HCT116 (cell line): ENCODE data around the gene AUP1.

ENCODE experiments used
- EGR1 ChIP-seq: IDR thresholded peaks from 2 replicates; pipeline ENCODE4 v1.6.1; 2012; ENCODE audit warnings: low read depth
- EZH2 ChIP-seq: fragments of 200-600 bp; sonication (generic); IDR thresholded peaks from 2 replicates; pipeline ENCODE4 v1.6.1; 2017; ENCODE audit warnings: antibody characterized with exemption, mixed run types
- MAX ChIP-seq: IDR thresholded peaks from 2 replicates; pipeline ENCODE4 v1.6.1; 2012
- POLR2A ChIP-seq: IDR thresholded peaks from 2 replicates; pipeline ENCODE4 v1.7.0; 2011; ENCODE audit warnings: borderline replicate concordance; ENCODE audit not compliant: insufficient read depth, insufficient read length; ENCODE audit errors: extremely low read depth
- RAD21 ChIP-seq: IDR thresholded peaks from 2 replicates; pipeline ENCODE4 v1.6.1; 2012; ENCODE audit warnings: low read depth, mild to moderate bottlenecking
- TF ChIP-seq, protein P1 (sequence below), 3 experiments: fragments of 200-600 bp in 1 of 3; sonication (generic) in 1 of 3; IDR thresholded peaks in 2 of 3; conservative IDR thresholded peaks in 1 of 3; 2 replicates each; pipeline ENCODE4 v1.5.1; 2012 to 2017; ENCODE audit warnings: low read depth in 2 of 3, low read length in 2 of 3, antibody characterized with exemption in 1 of 3, borderline replicate concordance in 1 of 3, control low read depth in 1 of 3, mild to moderate bottlenecking in 1 of 3, mixed read lengths in 1 of 3, mixed run types in 1 of 3, moderate library complexity in 1 of 3; ENCODE audit not compliant: insufficient read depth in 1 of 3
- TF ChIP-seq, protein P2 (sequence below): IDR thresholded peaks from 2 replicates; pipeline ENCODE4 v1.6.1; 2012

DNA sequence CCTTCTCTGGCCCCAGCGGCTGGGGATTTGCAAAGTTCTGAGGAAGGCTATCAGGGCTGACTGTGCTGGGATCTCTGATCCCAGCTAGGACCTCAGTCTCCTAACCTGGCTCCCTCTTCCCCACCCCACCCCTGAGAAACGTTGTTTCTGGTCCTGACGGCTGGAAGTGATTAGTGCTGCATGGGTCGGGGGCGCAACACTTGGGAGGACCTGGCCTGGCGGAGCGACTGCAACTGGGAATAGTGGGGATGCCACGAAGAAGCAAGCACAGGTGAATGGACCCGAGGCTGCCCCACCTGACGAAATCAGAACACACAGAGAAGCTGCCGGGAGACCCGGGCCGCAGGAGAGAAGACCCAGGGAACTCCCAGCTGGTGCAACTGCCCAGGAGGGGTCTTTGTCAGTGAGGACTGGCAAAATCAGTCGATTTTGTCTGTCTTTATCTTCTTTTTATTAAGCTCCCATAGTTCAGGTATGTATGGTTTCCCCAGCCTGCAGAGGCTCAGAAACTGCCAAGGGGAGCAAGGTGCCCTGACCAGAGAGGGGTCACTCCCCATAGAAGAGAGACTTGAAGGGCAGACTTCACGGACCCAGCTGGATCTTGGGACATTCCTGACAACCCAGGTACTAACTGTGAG, 29.4 kb downstream of the AUP1 start:
- TF ChIP-seq POLR2A = no peak
- TF ChIP-seq, protein P1, sequence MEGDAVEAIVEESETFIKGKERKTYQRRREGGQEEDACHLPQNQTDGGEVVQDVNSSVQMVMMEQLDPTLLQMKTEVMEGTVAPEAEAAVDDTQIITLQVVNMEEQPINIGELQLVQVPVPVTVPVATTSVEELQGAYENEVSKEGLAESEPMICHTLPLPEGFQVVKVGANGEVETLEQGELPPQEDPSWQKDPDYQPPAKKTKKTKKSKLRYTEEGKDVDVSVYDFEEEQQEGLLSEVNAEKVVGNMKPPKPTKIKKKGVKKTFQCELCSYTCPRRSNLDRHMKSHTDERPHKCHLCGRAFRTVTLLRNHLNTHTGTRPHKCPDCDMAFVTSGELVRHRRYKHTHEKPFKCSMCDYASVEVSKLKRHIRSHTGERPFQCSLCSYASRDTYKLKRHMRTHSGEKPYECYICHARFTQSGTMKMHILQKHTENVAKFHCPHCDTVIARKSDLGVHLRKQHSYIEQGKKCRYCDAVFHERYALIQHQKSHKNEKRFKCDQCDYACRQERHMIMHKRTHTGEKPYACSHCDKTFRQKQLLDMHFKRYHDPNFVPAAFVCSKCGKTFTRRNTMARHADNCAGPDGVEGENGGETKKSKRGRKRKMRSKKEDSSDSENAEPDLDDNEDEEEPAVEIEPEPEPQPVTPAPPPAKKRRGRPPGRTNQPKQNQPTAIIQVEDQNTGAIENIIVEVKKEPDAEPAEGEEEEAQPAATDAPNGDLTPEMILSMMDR (IDR thresholded peaks at IDR 0.05 in 2 of 3, conservative IDR thresholded peaks at IDR 0.05 in 1 of 3; ENCODE audit: borderline replicate concordance in 1 of 3, insufficient read depth in 1 of 3, low read depth in 2 of 3, low read length in 2 of 3) = no peak
- no peak for TF ChIP-seq EGR1
- no peak for TF ChIP-seq MAX
- no peak for TF ChIP-seq EZH2
- no peak for TF ChIP-seq RAD21
- TF ChIP-seq, protein P2, sequence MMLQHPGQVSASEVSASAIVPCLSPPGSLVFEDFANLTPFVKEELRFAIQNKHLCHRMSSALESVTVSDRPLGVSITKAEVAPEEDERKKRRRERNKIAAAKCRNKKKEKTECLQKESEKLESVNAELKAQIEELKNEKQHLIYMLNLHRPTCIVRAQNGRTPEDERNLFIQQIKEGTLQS = no peak
